Fibroblast of lung (primary cell): ENCODE results near the gene CLCNKB.

Experiments
- CTCF ChIP-seq, 2 donors: IDR thresholded peaks in 1 of 2; conservative IDR thresholded peaks in 1 of 2; 1 replicate in 1 of 2; 2 replicates in 1 of 2; pipeline ENCODE4 v1.5.1; 2011 to 2012; ENCODE audit warnings: low read length in 2 of 2, control low read depth in 1 of 2, inconsistent platforms in 1 of 2, low read depth in 1 of 2, mild to moderate bottlenecking in 1 of 2
- EZH2 ChIP-seq: IDR thresholded peaks from 2 replicates; pipeline ENCODE4 v1.5.1; 2012; ENCODE audit warnings: low read length, control low read depth, mild to moderate bottlenecking; ENCODE audit errors: missing control alignments

- no peak for TF ChIP-seq CTCF (conservative IDR thresholded peaks at IDR 0.05 in 1 of 2, IDR thresholded peaks at IDR 0.05 in 1 of 2; ENCODE audit: low read depth in 1 of 2, low read length in 2 of 2)
- no peak for TF ChIP-seq EZH2
These were observed 45.4 kb downstream of the CLCNKB start for GRCh38 chr1:16088996-16089395.
